Activated naive CD8-positive, alpha-beta T cell treated with anti-CD3 and anti-CD28 coated beads, Interleukin-2, amount 50 U/mL, for 16 hours (primary cell): Measurements from ENCODE around the gene CAND2.

Source experiments
- DNase-seq: peaks from one replicate; pipeline ENCODE4 v3.0.0-alpha.2; 2020; ENCODE audit warnings: low read depth, low spot score

The CAND2 gene

GRCh38 chr3:12807066-12807465, 10.6 kb downstream of the CAND2 start:
- DNase-seq = no peak

GRCh38 chr3:12807601-12808359, 11.3 kb downstream of the CAND2 start:
- DNase-seq = no peak

DNA sequence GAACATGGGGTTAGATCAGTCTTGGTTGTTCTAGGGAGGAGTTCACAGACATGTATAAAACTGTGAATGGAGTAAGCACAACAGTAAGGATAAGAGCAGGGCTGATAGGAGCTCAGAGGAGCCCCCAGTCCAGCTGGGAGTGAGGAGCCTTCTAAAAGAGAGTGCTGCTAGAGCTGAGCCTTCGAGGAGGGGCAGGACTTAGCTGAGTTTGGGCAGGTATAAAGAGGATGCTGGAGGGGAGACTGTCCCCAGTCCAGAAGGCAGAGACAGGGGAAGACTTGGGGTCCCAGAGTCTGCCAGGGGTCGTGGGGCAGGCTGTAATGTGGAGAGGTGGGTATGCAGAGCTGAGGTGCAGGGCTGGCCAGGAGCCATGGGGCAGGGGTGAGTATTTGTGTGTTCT, 12.1 kb downstream of the CAND2 start:
- DNase-seq = no peak

DNA sequence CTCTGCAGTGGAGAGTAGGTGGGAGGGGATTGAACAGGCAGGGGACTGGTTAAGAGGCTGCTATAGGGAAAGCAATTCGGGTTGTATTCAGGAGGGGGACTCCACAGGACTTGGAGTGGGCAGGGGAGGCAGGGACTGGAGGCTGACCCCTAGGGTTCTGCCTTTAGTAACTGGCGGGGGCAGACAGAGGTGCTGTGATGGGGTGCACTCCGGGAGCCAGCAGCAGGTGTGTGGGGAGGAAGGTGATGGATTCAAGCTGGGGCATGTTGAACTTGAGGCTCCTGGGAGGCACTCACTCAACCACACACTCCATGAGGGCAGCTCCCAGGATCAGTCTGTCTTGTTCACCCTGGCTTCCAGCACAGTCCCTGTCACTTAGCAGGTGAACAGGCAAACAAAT, 12.5 kb downstream of the CAND2 start:
- DNase-seq = no peak

DNA sequence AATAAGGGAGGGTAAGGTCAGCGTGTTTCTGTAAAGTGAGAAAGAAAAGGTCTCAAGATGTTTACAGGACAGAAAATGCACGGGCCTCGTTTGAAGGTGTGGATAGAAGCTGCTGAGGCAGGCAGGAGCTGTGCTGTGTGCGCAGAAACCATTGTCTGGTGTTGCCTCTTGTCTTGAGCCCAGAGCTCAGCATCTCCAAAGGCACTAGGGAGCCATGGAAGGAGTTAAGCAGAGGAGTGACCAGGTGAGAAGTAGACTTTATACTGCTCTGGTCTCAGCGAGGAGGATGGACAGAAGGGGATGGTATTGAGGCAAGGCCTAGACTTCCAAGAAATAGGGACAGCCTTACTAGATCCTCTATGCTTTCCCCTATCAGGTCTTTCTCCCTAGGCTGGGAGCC, 13.0 kb downstream of the CAND2 start:
- DNase-seq = no peak

DNA sequence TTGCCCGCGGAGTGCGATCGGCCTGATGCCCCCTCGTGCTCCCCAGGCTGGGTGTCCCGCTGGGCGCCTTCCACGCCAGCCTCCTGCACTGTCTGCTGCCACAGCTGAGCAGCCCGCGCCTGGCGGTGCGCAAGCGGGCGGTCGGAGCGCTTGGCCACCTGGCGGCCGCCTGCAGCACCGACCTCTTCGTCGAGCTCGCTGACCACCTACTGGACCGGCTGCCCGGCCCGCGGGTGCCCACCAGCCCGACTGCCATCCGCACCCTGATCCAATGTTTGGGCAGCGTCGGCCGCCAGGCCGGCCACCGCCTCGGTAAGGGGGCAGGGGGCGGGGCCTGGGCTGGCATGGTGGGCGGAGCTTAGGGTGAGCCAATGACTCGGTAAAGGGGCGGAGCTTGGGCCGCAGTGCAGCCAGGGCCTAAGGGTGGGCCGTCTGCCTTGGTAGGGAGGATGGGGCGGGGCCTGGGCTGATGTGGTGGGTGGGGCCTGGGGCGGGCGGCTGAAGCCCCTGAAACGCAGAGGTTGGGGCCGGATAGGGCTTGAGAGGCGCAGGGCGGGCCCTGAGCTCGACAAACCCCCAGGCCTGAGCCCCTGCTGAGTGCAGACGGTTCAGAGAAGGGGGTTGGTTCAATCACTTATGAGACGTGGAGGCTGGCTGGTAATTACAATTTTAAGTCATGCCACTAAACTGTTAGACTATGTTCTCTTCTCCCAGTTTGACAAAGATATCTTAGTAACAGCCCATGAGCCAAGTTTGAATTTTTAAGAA, 13.7 kb downstream of the CAND2 start:
- DNase-seq = peak; percentile 92

- no peak for DNase-seq
Observed at GRCh38 chr3:12810961-12811360, 14.5 kb downstream of the CAND2 start.

- DNase-seq = no peak
Observed at GRCh38 chr3:12812812-12813211, 16.3 kb downstream of the CAND2 start.

- DNase-seq = no peak
Observed at GRCh38 chr3:12813967-12814366, 17.5 kb downstream of the CAND2 start.

DNA sequence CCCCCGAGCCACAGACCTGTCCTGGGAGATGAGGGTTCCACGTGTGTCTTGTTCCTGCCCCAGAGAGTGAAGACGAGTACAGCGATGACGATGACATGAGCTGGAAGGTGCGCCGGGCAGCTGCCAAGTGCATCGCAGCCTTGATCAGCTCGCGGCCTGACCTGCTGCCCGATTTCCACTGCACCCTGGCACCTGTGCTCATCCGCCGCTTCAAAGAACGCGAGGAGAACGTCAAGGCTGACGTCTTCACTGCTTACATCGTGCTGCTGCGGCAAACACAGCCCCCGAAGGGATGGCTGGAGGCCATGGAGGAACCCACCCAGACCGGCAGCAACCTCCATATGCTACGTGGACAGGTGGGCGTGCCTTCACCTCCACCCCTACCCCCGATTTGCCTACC, 18.6 kb downstream of the CAND2 start:
- no peak for DNase-seq

DNA sequence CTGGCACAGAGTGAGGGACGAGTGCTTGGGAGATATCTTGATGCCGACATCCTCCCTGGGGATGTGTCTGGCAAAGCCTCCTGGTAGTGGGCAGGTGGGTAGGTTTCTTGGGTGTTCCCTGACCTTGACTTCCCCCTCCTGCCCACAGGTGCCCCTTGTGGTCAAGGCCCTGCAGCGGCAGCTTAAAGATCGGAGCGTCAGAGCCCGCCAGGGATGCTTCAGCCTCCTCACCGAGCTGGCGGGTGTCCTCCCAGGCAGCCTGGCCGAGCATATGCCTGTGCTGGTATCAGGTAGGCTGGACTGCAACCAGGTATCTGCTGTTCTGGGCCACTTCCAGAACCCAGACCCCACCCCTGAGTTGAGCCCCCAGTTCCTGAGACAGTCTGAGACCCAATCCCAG, 19.2 kb downstream of the CAND2 start:
- DNase-seq = no peak

DNA sequence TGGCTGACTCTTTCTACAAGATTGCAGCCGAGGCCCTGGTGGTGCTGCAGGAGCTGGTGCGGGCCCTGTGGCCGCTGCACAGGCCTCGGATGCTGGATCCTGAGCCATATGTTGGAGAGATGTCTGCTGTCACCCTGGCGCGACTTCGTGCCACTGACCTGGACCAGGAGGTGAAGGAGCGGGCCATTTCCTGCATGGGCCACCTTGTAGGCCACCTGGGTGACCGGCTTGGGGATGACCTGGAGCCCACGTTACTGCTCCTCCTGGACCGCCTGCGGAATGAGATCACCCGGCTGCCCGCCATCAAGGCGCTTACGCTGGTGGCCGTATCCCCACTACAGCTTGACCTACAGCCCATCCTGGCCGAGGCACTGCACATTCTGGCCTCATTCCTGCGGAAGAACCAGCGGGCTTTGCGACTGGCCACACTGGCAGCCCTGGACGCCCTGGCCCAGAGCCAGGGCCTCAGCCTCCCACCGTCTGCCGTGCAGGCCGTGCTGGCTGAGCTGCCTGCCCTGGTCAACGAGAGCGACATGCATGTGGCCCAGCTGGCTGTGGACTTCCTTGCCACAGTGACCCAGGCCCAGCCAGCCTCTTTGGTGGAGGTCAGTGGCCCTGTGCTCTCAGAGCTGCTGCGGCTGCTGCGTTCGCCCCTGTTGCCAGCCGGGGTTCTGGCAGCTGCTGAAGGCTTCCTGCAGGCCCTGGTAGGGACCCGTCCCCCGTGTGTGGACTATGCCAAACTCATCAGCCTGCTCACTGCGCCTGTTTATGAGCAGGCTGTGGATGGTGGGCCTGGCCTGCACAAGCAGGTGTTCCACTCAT, 20.3 kb downstream of the CAND2 start:
- DNase-seq = no peak

DNA sequence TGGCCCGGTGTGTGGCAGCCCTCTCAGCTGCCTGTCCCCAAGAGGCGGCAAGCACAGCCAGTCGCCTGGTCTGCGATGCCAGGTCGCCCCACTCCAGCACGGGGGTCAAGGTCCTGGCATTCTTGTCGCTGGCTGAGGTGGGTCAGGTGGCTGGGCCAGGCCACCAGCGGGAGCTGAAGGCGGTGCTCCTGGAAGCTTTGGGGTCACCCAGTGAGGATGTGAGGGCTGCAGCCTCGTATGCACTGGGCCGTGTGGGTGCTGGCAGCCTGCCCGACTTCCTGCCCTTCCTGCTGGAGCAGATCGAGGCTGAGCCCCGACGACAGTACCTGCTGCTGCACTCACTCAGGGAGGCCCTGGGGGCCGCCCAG, 20.8 kb downstream of the CAND2 start:
- DNase-seq = no peak

DNA sequence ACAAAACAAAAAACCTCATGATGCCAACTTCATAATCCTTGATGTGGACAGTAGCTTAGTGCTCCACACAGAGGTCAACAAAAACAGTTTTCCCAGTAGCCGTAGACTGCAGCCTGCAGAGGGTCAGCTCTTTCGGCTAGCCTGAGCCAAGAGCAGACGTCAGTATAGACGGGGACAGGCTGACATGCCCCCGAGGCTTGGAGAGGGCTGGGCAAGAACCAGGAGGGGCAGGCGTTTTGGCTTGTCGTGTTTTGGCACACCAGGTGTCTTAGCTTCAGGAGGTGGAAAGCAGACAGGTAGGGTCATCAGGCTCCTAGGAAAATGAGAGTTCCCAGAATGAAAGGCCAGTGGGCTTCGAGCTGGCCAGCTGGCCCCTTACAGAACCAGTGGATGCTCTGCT, 21.8 kb downstream of the CAND2 start:
- no peak for DNase-seq

- no peak for DNase-seq
Observed at GRCh38 chr3:12818773-12819172, 22.3 kb downstream of the CAND2 start.

GRCh38 chr3:12822725-12823373, 26.4 kb downstream of the CAND2 start:
- no peak for DNase-seq

GRCh38 chr3:12824299-12824698, 27.8 kb downstream of the CAND2 start:
- no peak for DNase-seq

GRCh38 chr3:12825156-12825555, 28.7 kb downstream of the CAND2 start:
- DNase-seq = no peak

- no peak for DNase-seq
Observed at GRCh38 chr3:12828751-12829150, 32.3 kb downstream of the CAND2 start.

- no peak for DNase-seq
Observed at GRCh38 chr3:12829404-12829803, 32.9 kb downstream of the CAND2 start.

DNA sequence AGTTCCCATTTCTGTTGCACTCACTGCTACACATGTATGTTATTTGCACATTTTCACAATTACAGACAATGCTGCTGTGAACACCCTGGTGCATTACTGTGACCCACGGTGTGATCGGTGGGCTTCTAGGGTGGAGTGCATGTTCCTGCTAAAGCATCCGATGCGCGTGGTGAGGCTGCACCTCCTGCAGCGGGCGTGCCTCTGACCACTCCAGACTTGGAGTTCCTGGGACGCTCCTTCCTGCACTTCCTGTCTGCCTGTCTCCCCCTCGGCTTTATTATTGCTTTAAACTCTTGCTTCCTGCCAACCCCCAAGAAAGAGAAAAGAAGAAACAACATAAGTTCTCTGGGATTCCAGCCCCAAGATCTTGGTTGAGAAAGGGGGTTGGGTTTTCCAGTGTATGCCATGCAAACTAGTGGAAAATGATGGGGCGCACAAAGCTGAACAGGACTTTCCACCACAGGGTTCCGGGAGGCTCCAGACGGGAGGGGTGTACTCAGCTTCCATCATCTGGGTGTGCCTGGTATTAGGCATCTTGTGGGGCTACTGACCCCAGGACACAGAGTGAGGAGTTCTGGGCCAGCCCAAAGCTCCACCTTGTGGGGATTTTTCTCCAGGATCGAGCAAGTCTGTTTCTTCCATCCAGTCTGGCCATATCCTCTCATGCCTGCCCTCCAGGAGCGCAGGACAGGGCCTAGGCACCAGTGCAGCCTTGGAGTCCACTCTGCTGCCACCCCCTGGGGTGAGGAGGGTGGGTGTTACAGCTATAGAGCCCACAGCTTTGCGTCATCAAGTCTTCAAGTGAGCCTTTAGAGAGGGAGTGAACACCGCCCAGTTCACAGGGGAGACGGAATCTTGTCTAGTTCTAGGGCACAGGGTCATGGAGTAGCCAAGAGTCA, 33.7 kb downstream of the CAND2 start:
- no peak for DNase-seq
